GM18517 (cell line): ENCODE measurements around the gene ABTB2.

Experiments
- ATAC-seq: cut with Tn5 transposase; IDR thresholded peaks from one replicate; pipeline ENCODE4 v1.9.1; 2021; ENCODE audit warnings: mild to moderate bottlenecking, moderate library complexity; ENCODE audit not compliant: unreplicated experiment

ABTB2 gene

GRCh38 chr11:34363363-34364084 is 5.7 kb upstream of the ABTB2 start:
- no peak for ATAC-seq

DNA sequence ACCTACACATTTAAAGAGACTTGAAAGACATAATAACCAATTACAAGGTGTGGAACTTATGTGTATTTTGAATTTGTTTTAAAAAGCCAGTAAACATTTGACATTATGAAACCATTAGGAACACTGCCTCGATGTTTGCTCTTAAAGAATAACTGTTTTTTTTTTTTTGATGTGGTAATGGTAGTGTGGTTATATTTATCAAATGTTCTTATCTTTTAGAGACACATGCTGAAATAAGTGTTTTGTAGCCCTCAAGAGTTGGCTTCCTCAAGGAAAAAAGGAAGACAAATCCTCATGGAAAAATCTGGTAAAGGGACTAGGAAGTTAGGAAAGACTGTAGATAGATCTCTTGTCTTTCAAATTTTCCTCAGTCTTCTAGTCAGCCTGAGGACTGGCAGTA is 2.2 kb upstream of the ABTB2 start:
- no peak for ATAC-seq

DNA sequence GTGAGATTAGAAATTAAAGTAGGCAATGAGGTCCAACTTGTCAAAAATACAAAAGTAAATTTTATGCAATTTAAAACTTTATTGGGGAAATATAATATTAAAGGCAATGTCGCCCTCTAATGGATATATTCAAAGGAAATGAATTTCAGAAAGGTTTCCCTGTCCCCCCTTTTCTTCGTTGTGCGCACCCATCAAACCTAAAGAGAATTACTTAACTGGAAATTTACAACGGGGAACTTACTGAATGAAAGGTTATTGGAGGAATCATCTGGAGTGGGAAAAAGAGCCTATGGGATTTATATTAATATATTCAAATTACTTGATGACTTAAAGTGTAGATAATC is 1.7 kb upstream of the ABTB2 start:
- no peak for ATAC-seq

GRCh38 chr11:34358728-34359547 is 1.1 kb upstream of the ABTB2 start:
- no peak for ATAC-seq

- no peak for ATAC-seq
Measured at GRCh38 chr11:34358258-34358727, 483 bp upstream of the ABTB2 start.

DNA sequence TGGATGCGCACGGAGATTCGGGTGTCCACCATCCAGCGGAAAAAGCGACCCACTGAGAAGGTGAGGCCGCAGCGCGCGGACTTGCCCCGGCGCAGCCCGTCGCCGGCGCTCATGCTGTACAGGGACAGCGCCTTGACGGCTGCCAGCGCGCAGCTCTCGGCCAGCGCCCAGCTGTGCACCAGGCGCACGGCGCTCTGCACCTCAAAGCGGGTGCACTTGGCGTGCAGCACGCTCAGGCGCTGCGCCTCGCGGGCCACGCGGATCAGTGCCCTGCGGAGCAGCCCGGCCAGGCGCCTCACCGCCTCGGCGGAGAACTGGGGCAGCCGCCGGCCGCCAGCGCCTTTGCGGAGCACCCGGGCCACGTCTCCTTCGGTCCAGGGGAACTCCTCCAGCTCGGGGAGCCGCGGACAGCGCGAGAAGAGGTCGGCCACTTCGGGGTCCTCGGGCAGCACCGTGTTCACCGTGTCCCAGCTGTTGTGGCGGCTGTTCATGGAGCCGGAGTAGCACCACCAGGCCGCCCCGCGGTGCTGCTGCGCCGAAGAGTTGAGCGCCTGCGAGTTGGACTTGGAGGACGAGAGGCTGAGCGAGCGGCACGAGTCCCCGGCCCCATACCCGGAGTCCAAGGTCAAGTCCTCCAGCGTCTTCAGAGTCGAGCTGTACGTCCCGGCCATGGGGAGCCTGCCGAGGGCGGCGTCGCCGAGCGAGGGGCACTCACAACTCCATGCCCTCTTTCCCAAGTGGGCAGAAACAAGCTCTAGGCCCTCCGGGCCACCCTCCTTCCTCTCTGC is 703 bp downstream of the ABTB2 start:
- ATAC-seq = peak; percentile 4

DNA sequence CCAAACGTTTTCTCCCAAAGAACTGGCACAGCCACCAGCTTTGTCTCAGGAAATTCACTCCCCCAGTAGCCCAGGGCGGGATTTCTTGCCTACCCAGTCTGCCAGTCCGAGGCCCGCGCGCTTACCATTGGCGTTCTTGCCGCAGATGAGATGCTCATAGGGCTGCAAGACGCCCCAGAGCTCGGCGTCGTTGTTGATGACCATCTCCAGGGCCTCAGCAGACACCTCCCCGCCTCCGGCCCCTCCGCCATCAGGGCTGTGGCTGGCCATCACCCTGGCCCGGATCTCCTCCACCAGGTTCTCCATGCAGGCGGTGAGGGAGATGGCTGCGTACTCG is 1.3 kb downstream of the ABTB2 start:
- no peak for ATAC-seq

DNA sequence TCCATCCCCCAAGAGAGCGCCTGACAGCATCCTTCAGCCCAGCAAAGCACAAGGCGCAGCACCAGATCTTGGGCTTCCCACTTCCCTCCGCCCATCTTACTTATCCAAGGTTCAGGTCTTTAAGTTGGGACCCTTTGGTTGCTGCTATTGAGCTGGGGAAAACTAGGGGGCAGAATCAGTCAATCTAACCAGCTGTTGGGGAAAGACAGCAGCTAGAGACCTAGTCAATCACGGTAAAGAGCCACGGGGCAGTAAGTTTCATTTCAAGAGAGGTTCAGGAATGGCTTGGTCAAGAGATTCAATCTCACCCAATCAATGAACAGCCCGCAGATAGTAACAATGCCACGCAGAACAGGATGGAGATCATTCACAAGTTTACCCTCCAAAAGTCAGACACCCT is 1.7 kb downstream of the ABTB2 start:
- ATAC-seq = no peak

- no peak for ATAC-seq
Measured at GRCh38 chr11:34355726-34356125, 2.1 kb downstream of the ABTB2 start.

- no peak for ATAC-seq
Measured at GRCh38 chr11:34354782-34355181, 3.0 kb downstream of the ABTB2 start.

DNA sequence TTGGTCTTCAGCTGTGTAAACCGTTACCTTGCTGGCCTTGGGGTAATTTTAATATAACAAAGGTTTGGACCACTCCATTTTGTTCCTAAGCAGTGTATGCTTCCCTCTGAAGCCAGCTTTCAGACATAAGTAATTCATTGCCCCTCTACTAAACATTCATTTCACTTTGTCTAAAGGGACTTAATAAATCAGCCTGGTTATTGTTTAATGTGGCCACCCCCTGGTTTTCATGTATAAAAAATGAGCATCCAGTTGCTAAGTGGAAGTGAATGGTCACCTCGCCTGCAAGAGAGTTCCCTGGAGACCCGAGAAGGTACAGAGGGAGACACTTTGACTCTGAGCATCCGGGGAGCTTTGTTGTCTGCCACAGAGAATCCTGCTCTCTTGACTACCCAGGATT is 3.9 kb downstream of the ABTB2 start:
- no peak for ATAC-seq

GRCh38 chr11:34351687-34352469 is 5.9 kb downstream of the ABTB2 start:
- ATAC-seq = peak; percentile 46

GRCh38 chr11:34351051-34351450 is 6.8 kb downstream of the ABTB2 start:
- no peak for ATAC-seq

- ATAC-seq = no peak
Measured at GRCh38 chr11:34349882-34350281, 7.9 kb downstream of the ABTB2 start.

- ATAC-seq = no peak
Measured at GRCh38 chr11:34348919-34349318, 8.9 kb downstream of the ABTB2 start.

DNA sequence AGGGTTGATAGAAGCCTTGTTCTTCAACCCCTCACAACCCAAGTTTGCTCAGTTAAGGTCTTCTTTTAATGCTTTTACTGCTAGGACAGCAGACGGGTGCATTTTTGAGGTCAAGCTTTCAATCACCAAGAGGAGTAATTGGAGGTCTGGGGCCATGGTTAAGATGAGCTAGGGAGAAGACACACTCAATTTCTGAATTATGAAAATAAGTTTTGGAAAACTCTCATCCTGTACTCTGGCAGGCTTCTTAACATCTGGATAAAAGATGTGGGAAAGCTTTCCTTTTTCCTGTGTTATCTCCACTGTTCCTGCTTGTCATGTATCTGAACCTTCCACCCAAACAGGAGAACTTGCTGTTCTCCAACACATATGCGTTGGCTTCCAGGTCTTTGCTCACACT is 9.7 kb downstream of the ABTB2 start:
- ATAC-seq = no peak

GRCh38 chr11:34346551-34346950 is 11.3 kb downstream of the ABTB2 start:
- ATAC-seq = no peak

DNA sequence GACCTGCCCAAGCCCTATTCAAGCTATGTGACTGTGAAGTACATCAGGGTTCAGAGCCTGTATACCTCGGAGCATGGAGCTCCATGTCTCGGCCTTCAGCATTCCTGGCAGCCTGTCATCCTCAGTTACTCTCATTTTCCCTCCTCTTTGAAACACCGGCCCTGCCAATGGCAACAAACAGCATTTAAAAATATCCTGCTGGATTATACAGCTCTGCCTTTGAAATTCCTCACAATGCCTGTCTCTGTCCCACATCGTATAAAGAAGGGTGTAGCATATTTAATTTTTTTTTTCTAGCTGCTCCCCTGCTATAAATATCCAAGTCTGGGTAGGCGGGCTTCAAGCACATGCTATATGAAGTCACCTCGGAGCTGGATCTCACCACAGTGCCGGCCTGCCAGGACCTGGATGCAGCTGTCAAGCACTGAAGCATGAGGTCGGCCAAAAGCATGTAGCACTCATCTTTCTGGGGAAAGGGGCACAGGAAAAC is 11.8 kb downstream of the ABTB2 start:
- ATAC-seq = no peak

- no peak for ATAC-seq
Measured at GRCh38 chr11:34345540-34345876, 12.3 kb downstream of the ABTB2 start.

- no peak for ATAC-seq
Measured at GRCh38 chr11:34344768-34345539, 12.9 kb downstream of the ABTB2 start.
